GM12878 (cell line): ENCODE measurements around the gene ERN1.

ENCODE experiments used
- ATF7 ChIP-seq: fragments of 450-650 bp; IDR thresholded peaks from 2 replicates; pipeline ENCODE4 v1.6.1; 2016; ENCODE audit warnings: low read depth, mild to moderate bottlenecking
- PML ChIP-seq: IDR thresholded peaks from 2 replicates; pipeline ENCODE4 v1.6.1; 2012; ENCODE audit warnings: low read length, inconsistent platforms

GRCh38 chr17:64024215-64024654, 105.7 kb downstream of the ERN1 start:
- TF ChIP-seq ATF7 (no peak), PML (no peak)
